ENCODE results near the gene SST.

DNA sequence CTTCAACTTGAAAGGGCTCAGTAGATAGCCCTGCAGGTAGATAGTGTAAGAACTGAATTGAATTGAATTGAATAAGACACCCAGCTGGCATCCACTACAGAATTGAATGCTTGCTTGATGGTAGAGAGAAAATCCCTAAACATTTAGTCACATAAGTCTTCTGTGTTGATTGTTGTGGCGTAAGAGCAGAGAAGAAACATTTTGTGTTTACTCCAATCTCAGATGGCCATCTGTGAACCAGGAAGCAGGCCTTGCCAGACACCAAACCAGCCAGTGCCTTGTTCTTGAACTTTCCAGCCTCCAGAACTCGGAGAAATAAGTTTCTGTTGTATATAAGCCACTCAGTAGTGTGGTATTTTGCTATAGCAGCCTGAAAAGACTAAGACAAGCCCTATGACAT lies 43.6 kb downstream of the SST start:
- no peak for TF ChIP-seq CTCF (IDR thresholded peaks at IDR 0.05)
- no peak for TF ChIP-seq POLR2AphosphoS5 (IDR thresholded peaks at IDR 0.05)

Measured in sigmoid colon (tissue), 4 donors.